Transverse colon (tissue), 3 donors: ENCODE results near the gene GCN1.

Experiments
- POLR2A ChIP-seq: fragments of 450-650 bp; IDR thresholded peaks from one replicate; pipeline ENCODE4 v1.6.1; 2016; ENCODE audit warnings: antibody characterized with exemption, mild to moderate bottlenecking, moderate library complexity
- POLR2AphosphoS5 ChIP-seq, 3 donors: sonication (generic); formaldehyde crosslinking; IDR thresholded peaks; one replicate each; pipeline ENCODE4 v1.6.1; 2016; ENCODE audit warnings: antibody characterized with exemption in 3 of 3

DNA sequence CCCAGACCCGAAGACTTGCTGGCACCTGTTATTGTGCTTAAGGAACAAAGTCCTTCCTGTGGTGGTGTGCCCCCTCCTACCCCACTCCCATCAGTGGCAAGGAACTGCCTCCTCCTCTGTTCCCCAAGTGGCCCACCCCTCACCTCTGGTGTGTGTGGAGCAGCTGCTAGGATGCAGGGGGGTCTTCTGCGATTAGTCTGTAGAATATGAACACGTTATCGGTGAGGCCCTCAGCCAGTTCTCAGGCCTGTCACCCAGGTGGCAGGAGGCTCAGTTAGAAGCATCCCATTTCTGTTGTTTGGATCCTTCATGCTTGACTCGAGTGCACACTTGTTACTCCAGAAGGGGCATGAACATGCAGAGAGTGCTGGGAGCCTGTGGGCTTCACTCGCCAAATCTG, 117.3 kb downstream of the GCN1 start:
- TF ChIP-seq POLR2AphosphoS5 (IDR thresholded peaks at IDR 0.05) (no peak), POLR2A (no peak)
